Brain microvascular endothelial cell (primary cell): ENCODE measurements around the gene SEC61B.

ENCODE experiments used
- DNase-seq: peaks from one replicate; pipeline ENCODE4 v3.0.0-alpha.2; 2020
- H3K27ac ChIP-seq: fragments of 250-450 bp; sonication (Bioruptor Pico); 2 replicates; pipeline ENCODE4 v1.5.1; 2020; ENCODE audit warnings: mild to moderate bottlenecking, moderate library complexity
- H3K27me3 ChIP-seq: fragments of 250-450 bp; sonication (Bioruptor Pico); replicated peaks from 2 replicates; pipeline ENCODE4 v1.5.1; 2020; ENCODE audit warnings: mild to moderate bottlenecking
- H3K36me3 ChIP-seq: fragments of 250-450 bp; sonication (Bioruptor Pico); replicated peaks from 2 replicates; pipeline ENCODE4 v1.5.1; 2020; ENCODE audit warnings: mild to moderate bottlenecking
- H3K4me3 ChIP-seq: 2 replicates; pipeline ENCODE4 v1.5.1; 2011; ENCODE audit warnings: low read depth, mild to moderate bottlenecking, control low read depth, low read length, moderate library complexity
- CTCF ChIP-seq: IDR thresholded peaks from 2 replicates; pipeline ENCODE4 v1.5.1; 2011; ENCODE audit warnings: low read depth, mild to moderate bottlenecking, moderate library complexity, low read length, control low read depth, inconsistent platforms; ENCODE audit errors: missing control alignments
- in situ Hi-C: cut with HindIII; loops from 2 replicates; pipeline ENCODE4 v1.10.0; 2017; ENCODE audit warnings: low sequenced_read_pairs, low pct_ligation_motif_present

The SEC61B gene

GRCh38 chr9:99221621-99222415 lies at the start of gene SEC61B, which contains the start of gene ALG2:
Gene SEC61B, plus strand, starts transcription at chr9:99222282. Its CDS starts 82 bp downstream, at chr9:99222364.
Gene ALG2, minus strand, starts transcription at chr9:99221942. Its CDS starts 48 bp downstream, at chr9:99221894.
- Histone ChIP-seq H3K27ac (peak within 1 kb of the TSS; percentile 100), H3K36me3 (peaks cover 29% of the 10 kb centered on the region), H3K27me3 (no peaks in the 10 kb centered on the region), H3K4me3 (peak within 1 kb of the TSS; percentile 95)
- no peak for TF ChIP-seq CTCF
- in situ Hi-C loops = no loop called here
- peak; percentile 95 for DNase-seq

- in situ Hi-C loops = no loop called here
- no peak for TF ChIP-seq CTCF
- no peak for DNase-seq
- Histone ChIP-seq H3K4me3 (no peak overlapping the region), H3K27me3 (no peaks in the 10 kb centered on the region), H3K36me3 (no peaks in the 10 kb centered on the region), H3K27ac (no peak overlapping the region)
These were observed 48.2 kb upstream of the SEC61B start for GRCh38 chr9:99173570-99174504.

- Histone ChIP-seq H3K27ac (no peak overlapping the region), H3K4me3 (no peak overlapping the region), H3K27me3 (no peaks in the 10 kb centered on the region), H3K36me3 (no peaks in the 10 kb centered on the region)
- TF ChIP-seq CTCF = no peak
- in situ Hi-C loops = no loop called here
- no peak for DNase-seq
These were observed 45.5 kb upstream of the SEC61B start for GRCh38 chr9:99176527-99177013.

GRCh38 chr9:99177576-99178366 lies 44.3 kb upstream of the SEC61B start:
- TF ChIP-seq CTCF = no peak
- Histone ChIP-seq H3K27me3 (no peaks in the 10 kb centered on the region), H3K27ac (no peak overlapping the region), H3K4me3 (no peak overlapping the region), H3K36me3 (no peaks in the 10 kb centered on the region)
- DNase-seq = no peak
- in situ Hi-C loops = no loop called here

GRCh38 chr9:99178912-99179872 lies 42.9 kb upstream of the SEC61B start:
- Histone ChIP-seq H3K27ac (no peak overlapping the region), H3K36me3 (no peaks in the 10 kb centered on the region), H3K4me3 (no peak overlapping the region), H3K27me3 (no peaks in the 10 kb centered on the region)
- DNase-seq = no peak
- TF ChIP-seq CTCF = no peak
- in situ Hi-C loops = no loop called here
